GM23338 (cell line): ENCODE data around the gene VSX1. TPM values are rescaled to one million over a fixed set of nuclear protein-coding genes. Genes with fewer than 3 reads are reported as not detected.

Experiments
- ATAC-seq: fragments of 200-7000 bp; cut with Tn5 transposase; 3 replicates; pipeline ENCODE4 v1.9.1; 2020
- DNase-seq: peaks from one replicate; pipeline ENCODE4 v3.0.0-alpha.2; 2015; ENCODE audit warnings: low spot score
- H2AFZ ChIP-seq: fragments of 200-600 bp; sonication (generic); 2 replicates; pipeline ENCODE4 v1.8.0; 2016; ENCODE audit warnings: antibody characterized with exemption, mild to moderate bottlenecking, moderate library complexity
- H3F3A ChIP-seq: fragments of 200-600 bp; sonication (generic); replicated peaks from 2 replicates; pipeline ENCODE4 v1.8.0; 2017; ENCODE audit warnings: antibody characterized with exemption, mixed run types, low read depth
- H3K27ac ChIP-seq: fragments of 200-600 bp; sonication (generic); 2 replicates; pipeline ENCODE4 v1.6.1; 2016; ENCODE audit warnings: low read depth
- H3K27me3 ChIP-seq: fragments of 200-600 bp; sonication (generic); 2 replicates; pipeline ENCODE4 v1.8.0; 2016; ENCODE audit warnings: mild to moderate bottlenecking, mixed run types, moderate library complexity; ENCODE audit not compliant: insufficient read depth
- H3K36me3 ChIP-seq: fragments of 200-600 bp; sonication (generic); 2 replicates; pipeline ENCODE4 v1.8.0; 2016; ENCODE audit warnings: mild to moderate bottlenecking; ENCODE audit not compliant: insufficient read depth
- H3K4me1 ChIP-seq: fragments of 200-600 bp; sonication (generic); 2 replicates; pipeline ENCODE4 v1.8.0; 2016; ENCODE audit warnings: mild to moderate bottlenecking, moderate library complexity; ENCODE audit not compliant: insufficient read depth
- H3K4me2 ChIP-seq: fragments of 200-600 bp; sonication (generic); 2 replicates; pipeline ENCODE4 v1.7.1; 2017; ENCODE audit warnings: mixed run types
- H3K4me3 ChIP-seq: fragments of 200-600 bp; sonication (generic); 2 replicates; pipeline ENCODE4 v1.6.1; 2016; ENCODE audit warnings: mixed run types
- H3K79me2 ChIP-seq: fragments of 200-600 bp; sonication (generic); replicated peaks from 2 replicates; pipeline ENCODE4 v1.8.0; 2017; ENCODE audit warnings: mild to moderate bottlenecking; ENCODE audit not compliant: insufficient read depth
- H3K9me2 ChIP-seq: fragments of 200-600 bp; sonication (generic); 2 replicates; pipeline ENCODE4 v1.8.0; 2017; ENCODE audit not compliant: insufficient read depth
- H4K20me1 ChIP-seq: fragments of 200-600 bp; sonication (generic); replicated peaks from 2 replicates; pipeline ENCODE4 v1.8.0; 2017; ENCODE audit warnings: mild to moderate bottlenecking; ENCODE audit not compliant: insufficient read depth
- H3K27ac Mint-ChIP-seq: 2 replicates; pipeline ENCODE4 v1.8.0; 2020; ENCODE audit warnings: inconsistent platforms, mild to moderate bottlenecking, moderate library complexity, mixed read lengths
- H3K27me3 Mint-ChIP-seq: 3 replicates; pipeline ENCODE4 v1.8.0; 2022; ENCODE audit warnings: low read depth, mild to moderate bottlenecking, moderate library complexity, mixed read lengths, inconsistent platforms; ENCODE audit not compliant: insufficient read depth, poor library complexity
- H3K36me3 Mint-ChIP-seq: 3 replicates; pipeline ENCODE4 v1.8.0; 2021; ENCODE audit warnings: low read depth, mild to moderate bottlenecking, inconsistent platforms, moderate library complexity, mixed read lengths
- H3K4me1 Mint-ChIP-seq: 3 replicates; pipeline ENCODE4 v1.8.0; 2020; ENCODE audit warnings: mild to moderate bottlenecking, inconsistent platforms, mixed read lengths
- H3K4me3 Mint-ChIP-seq: 3 replicates; pipeline ENCODE4 v1.8.0; 2021; ENCODE audit warnings: moderate library complexity, mild to moderate bottlenecking, inconsistent platforms, mixed read lengths
- H3K9me3 Mint-ChIP-seq: 3 replicates; pipeline ENCODE4 v1.8.0; 2020; ENCODE audit warnings: moderate library complexity, mild to moderate bottlenecking, inconsistent platforms, mixed read lengths
- CREB1 ChIP-seq: fragments of 250-450 bp; sonication (Bioruptor Pico); IDR thresholded peaks from 2 replicates; pipeline ENCODE4 v1.5.0; 2020; ENCODE audit warnings: low read depth, mild to moderate bottlenecking, moderate library complexity
- EZH2 ChIP-seq: fragments of 200-600 bp; sonication (generic); IDR thresholded peaks from one replicate; pipeline ENCODE4 v1.8.0; 2017; ENCODE audit warnings: antibody characterized with exemption, mild to moderate bottlenecking, low read depth; ENCODE audit not compliant: unreplicated experiment
- EZH2phosphoT487 ChIP-seq: fragments of 200-600 bp; sonication (generic); IDR thresholded peaks from one replicate; pipeline ENCODE4 v1.8.1; 2018; ENCODE audit warnings: antibody characterized with exemption; ENCODE audit not compliant: unreplicated experiment
- NANOG ChIP-seq: IDR thresholded peaks from 2 replicates; pipeline ENCODE4 v1.6.1; 2016; ENCODE audit warnings: antibody characterized with exemption, borderline replicate concordance
- ZNF114 ChIP-seq: fragments of 250-450 bp; sonication (Bioruptor Pico); IDR thresholded peaks from 2 replicates; pipeline ENCODE4 v1.5.0; 2020; ENCODE audit warnings: mild to moderate bottlenecking, moderate library complexity
- polyA plus RNA-seq: library from polyadenylated mRNA; unstranded; fragments of >200 nt; fragmentation: Nextera tagmentation; extraction: Ambion mirVana; gene quantifications from 2 replicates; pipeline ENCODE4 v1.2.1, GENCODE V29; 2016
- total RNA-seq: library from RNA; depleted of rRNA; stranded (reverse); fragments of >200 nt; shearing (Covaris generic); gene quantifications from 2 replicates; pipeline ENCODE4 v1.2.3, GENCODE V29; 2014
- TF ChIP-seq, protein P1 (sequence below), 2 experiments: fragments of 200-600 bp in 1 of 2; sonication (generic) in 1 of 2; conservative IDR thresholded peaks; 2 replicates each; pipeline versions ENCODE4 v1.5.1 to v1.6.1; 2016 to 2017; ENCODE audit warnings: antibody characterized with exemption in 2 of 2, low read depth in 2 of 2, mild to moderate bottlenecking in 2 of 2, moderate library complexity in 1 of 2
- TF ChIP-seq, protein P2 (sequence below): IDR thresholded peaks from one replicate; pipeline ENCODE4 v1.6.1; 2018; ENCODE audit warnings: antibody characterized with exemption; ENCODE audit not compliant: unreplicated experiment

The VSX1 gene
- total and polyA plus RNA-seq, 2 experiments from 2014 or later: 0.73 TPM; not detected in 1

DNA sequence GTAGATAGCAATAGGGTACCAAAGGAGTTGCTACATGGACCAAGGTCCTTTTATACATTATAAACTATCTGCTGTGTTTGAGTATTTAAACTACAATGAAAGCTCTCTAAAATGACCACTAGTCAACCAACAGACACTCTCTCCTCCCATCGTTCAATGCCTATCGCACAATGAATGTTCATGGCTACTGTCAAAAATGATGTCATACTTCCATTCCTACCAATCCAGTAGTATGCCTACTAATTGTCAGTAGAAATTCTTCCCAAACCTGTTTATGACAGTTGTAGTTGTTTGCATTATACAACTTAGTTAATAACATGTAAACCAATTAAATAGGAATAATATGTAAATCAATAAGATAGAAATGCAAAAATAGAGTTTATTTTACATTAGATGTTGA is 39.0 kb upstream of the VSX1 start:
- TF ChIP-seq EZH2 (no peak), ZNF114 (CRISPR knock-in tag) (no peak), CREB1 (CRISPR knock-in tag) (no peak), NANOG (no peak), EZH2phosphoT487 (no peak)
- TF ChIP-seq, protein P1, sequence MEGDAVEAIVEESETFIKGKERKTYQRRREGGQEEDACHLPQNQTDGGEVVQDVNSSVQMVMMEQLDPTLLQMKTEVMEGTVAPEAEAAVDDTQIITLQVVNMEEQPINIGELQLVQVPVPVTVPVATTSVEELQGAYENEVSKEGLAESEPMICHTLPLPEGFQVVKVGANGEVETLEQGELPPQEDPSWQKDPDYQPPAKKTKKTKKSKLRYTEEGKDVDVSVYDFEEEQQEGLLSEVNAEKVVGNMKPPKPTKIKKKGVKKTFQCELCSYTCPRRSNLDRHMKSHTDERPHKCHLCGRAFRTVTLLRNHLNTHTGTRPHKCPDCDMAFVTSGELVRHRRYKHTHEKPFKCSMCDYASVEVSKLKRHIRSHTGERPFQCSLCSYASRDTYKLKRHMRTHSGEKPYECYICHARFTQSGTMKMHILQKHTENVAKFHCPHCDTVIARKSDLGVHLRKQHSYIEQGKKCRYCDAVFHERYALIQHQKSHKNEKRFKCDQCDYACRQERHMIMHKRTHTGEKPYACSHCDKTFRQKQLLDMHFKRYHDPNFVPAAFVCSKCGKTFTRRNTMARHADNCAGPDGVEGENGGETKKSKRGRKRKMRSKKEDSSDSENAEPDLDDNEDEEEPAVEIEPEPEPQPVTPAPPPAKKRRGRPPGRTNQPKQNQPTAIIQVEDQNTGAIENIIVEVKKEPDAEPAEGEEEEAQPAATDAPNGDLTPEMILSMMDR (conservative IDR thresholded peaks at IDR 0.05; ENCODE audit: low read depth in 2 of 2): no peak
- TF ChIP-seq, protein P2, sequence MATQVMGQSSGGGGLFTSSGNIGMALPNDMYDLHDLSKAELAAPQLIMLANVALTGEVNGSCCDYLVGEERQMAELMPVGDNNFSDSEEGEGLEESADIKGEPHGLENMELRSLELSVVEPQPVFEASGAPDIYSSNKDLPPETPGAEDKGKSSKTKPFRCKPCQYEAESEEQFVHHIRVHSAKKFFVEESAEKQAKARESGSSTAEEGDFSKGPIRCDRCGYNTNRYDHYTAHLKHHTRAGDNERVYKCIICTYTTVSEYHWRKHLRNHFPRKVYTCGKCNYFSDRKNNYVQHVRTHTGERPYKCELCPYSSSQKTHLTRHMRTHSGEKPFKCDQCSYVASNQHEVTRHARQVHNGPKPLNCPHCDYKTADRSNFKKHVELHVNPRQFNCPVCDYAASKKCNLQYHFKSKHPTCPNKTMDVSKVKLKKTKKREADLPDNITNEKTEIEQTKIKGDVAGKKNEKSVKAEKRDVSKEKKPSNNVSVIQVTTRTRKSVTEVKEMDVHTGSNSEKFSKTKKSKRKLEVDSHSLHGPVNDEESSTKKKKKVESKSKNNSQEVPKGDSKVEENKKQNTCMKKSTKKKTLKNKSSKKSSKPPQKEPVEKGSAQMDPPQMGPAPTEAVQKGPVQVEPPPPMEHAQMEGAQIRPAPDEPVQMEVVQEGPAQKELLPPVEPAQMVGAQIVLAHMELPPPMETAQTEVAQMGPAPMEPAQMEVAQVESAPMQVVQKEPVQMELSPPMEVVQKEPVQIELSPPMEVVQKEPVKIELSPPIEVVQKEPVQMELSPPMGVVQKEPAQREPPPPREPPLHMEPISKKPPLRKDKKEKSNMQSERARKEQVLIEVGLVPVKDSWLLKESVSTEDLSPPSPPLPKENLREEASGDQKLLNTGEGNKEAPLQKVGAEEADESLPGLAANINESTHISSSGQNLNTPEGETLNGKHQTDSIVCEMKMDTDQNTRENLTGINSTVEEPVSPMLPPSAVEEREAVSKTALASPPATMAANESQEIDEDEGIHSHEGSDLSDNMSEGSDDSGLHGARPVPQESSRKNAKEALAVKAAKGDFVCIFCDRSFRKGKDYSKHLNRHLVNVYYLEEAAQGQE: no peak
- Mint-ChIP-seq H3K4me1 (peaks cover 7% of the 10 kb centered on the region; the same call in 1 of the 3 replicates), H3K9me3 (no peaks in the 10 kb centered on the region), H3K36me3 (no peaks in the 10 kb centered on the region), H3K4me3 (no peak overlapping the region), H3K27ac (no peak overlapping the region), H3K27me3 (peaks cover 3% of the 10 kb centered on the region)
- no peaks in the 10 kb centered on the region for H3K36me3 ChIP-seq
- no peak overlapping the region for H3K4me2 ChIP-seq
- H2AFZ ChIP-seq: no peak overlapping the region
- DNase-seq: no peak
- no peaks in the 10 kb centered on the region for H4K20me1 ChIP-seq
- no peak for ATAC-seq
- no peaks in the 10 kb centered on the region for H3F3A ChIP-seq
- no peaks in the 10 kb centered on the region for H3K79me2 ChIP-seq
- peaks cover 5% of the 10 kb centered on the region; the same call in 1 of the 2 replicates for H3K4me1 ChIP-seq
- no peaks in the 10 kb centered on the region for H3K9me2 ChIP-seq
- no peak overlapping the region for H3K27ac ChIP-seq
- H3K4me3 ChIP-seq: no peak overlapping the region
- H3K27me3 ChIP-seq: no peaks in the 10 kb centered on the region

DNA sequence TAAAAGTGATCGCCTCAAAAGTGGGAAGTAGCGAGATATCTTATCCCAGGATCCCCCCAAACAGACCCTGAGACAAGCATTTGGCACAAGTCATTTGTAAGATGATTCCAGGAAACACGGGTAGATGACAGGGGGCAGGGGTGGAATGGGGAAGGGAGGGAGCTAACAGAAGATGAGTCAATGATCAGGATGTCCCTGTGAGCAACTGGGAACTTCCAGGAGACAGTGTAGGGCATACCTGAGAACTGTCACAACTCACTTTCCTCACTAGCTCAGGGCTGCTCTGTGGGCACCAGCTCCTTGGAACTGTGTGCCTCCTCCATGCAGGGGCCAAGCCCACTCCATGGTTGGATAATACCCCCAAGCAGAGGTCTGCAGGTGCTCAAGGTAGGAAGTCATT is 38.5 kb upstream of the VSX1 start:
- H3K27me3 ChIP-seq: no peaks in the 10 kb centered on the region
- peaks cover 7% of the 10 kb centered on the region; the same call in 1 of the 3 replicates for H3K4me1 Mint-ChIP-seq
- no peaks in the 10 kb centered on the region for H4K20me1 ChIP-seq
- ATAC-seq (no peak), DNase-seq (no peak)
- H3K9me3 Mint-ChIP-seq: no peaks in the 10 kb centered on the region
- peaks cover 3% of the 10 kb centered on the region for H3K27me3 Mint-ChIP-seq
- H2AFZ ChIP-seq: no peak overlapping the region
- no peaks in the 10 kb centered on the region for H3K36me3 ChIP-seq
- H3F3A ChIP-seq: no peaks in the 10 kb centered on the region
- H3K79me2 ChIP-seq: no peaks in the 10 kb centered on the region
- H3K36me3 Mint-ChIP-seq: no peaks in the 10 kb centered on the region
- no peak overlapping the region for H3K27ac Mint-ChIP-seq
- no peaks in the 10 kb centered on the region for H3K9me2 ChIP-seq
- no peak for TF ChIP-seq EZH2phosphoT487
- peaks cover 5% of the 10 kb centered on the region; the same call in 1 of the 2 replicates for H3K4me1 ChIP-seq
- H3K4me3 Mint-ChIP-seq: no peak overlapping the region
- no peak overlapping the region for H3K4me2 ChIP-seq
- H3K4me3 ChIP-seq: no peak overlapping the region
- no peak overlapping the region for H3K27ac ChIP-seq
